ENCODE data around the gene CRISP1. TPM values are rescaled to one million over a fixed set of nuclear protein-coding genes. Genes with fewer than 3 reads are reported as not detected.

CRISP1 gene
- total and polyA plus RNA-seq, 2 donors (not counting 3 experiments of a cell fraction or from before 2014, with no cell fraction given), result not detected

GRCh38 chr6:49856282-49856681 is 10.1 kb downstream of the CRISP1 start:
- TF ChIP-seq MYC (IDR thresholded peaks at IDR 0.05; ENCODE audit: low read depth, low read length) (no peak), FOS (IDR thresholded peaks at IDR 0.05; ENCODE audit: borderline replicate concordance, insufficient read depth, low read length) (no peak), EZH2 (IDR thresholded peaks at IDR 0.05; ENCODE audit: borderline replicate concordance, low read depth, low read length, severe bottlenecking) (no peak), POLR2A (IDR thresholded peaks at IDR 0.05; ENCODE audit: low read depth, low read length) (no peak), CTCF (IDR thresholded peaks at IDR 0.05; ENCODE audit: extremely low read depth in 1 of 2, insufficient read depth in 1 of 2, low read depth in 1 of 2, low read length in 2 of 2) (no peak), MAX (IDR thresholded peaks at IDR 0.05; ENCODE audit: insufficient read depth, insufficient read length) (no peak), GATA2 (IDR thresholded peaks at IDR 0.05; ENCODE audit: insufficient read depth, insufficient read length, low read depth, low read length) (no peak)
- Histone ChIP-seq H3K27me3 (ENCODE audit: control insufficient read depth in 2 of 2, insufficient read depth in 2 of 2, low read length in 2 of 2) (no peaks in the 10 kb centered on the region), H3K36me3 (ENCODE audit: control insufficient read depth in 2 of 2, extremely low read depth in 1 of 2, insufficient read depth in 2 of 2, low read length in 2 of 2) (no peaks in the 10 kb centered on the region), H3K9me3 (replicated peaks; ENCODE audit: control insufficient read depth, insufficient read depth, low read length) (no peaks in the 10 kb centered on the region), H3K4me3 (replicated peaks in 1 of 3; ENCODE audit: insufficient read depth in 1 of 3, low read depth in 1 of 3, low read length in 3 of 3) (no peak overlapping the region), H3K9me1 (replicated peaks; ENCODE audit: control insufficient read depth, extremely low read depth, insufficient read depth, low read length) (no peaks in the 10 kb centered on the region), H4K20me1 (replicated peaks; ENCODE audit: control insufficient read depth, extremely low read depth, insufficient read depth, low read length) (no peaks in the 10 kb centered on the region), H3K4me1 (ENCODE audit: control insufficient read depth, extremely low read depth, insufficient read depth, low read length) (no peaks in the 10 kb centered on the region), H3K9ac (replicated peaks; ENCODE audit: extremely low read depth, insufficient read depth, low read length) (no peak overlapping the region), H2AFZ (ENCODE audit: low read depth, low read length) (no peak overlapping the region), H3K27ac (ENCODE audit: insufficient read depth, low read depth, low read length) (no peak overlapping the region), H3K4me2 (ENCODE audit: insufficient read depth, low read length) (no peak overlapping the region), H3K79me2 (ENCODE audit: control insufficient read depth, insufficient read depth, low read length) (no peaks in the 10 kb centered on the region)
- POLR2A ChIA-PET, result no interaction called here
- dilution Hi-C loops (cut with MboI; ENCODE audit: extremely low pct_ligation_motif_present, low sequenced_read_pairs) (no loop called here), intact Hi-C loops (cut with micrococcal nuclease) (no loop called here)
- no peak for FAIRE-seq
- no TSS peak for BruUV-seq (replicated peaks)
- DNase-seq (ENCODE audit: low read depth, low spot score), result no peak
- CTCF ChIA-PET, result no interaction called here

All from endothelial cell of umbilical vein (primary cell).